IMR-90 (cell line): ENCODE results near the gene SIAH2. TPM values are rescaled to one million over a fixed set of nuclear protein-coding genes. Genes with fewer than 3 reads are reported as not detected.

Experiments
- ATAC-seq: fragments of 200-7000 bp; cut with Tn5 transposase; 2 replicates; pipeline ENCODE4 v1.9.1; 2020; ENCODE audit warnings: low read depth, mild to moderate bottlenecking, moderate library complexity
- BruUV-seq: library from RNA; stranded (reverse); fragments of 400-500 nt; replicated peaks from 2 replicates; lab custom pipeline; 2021; lab: Mats Ljungman, UMichigan
- CTCF ChIA-PET: fragments of 300-600 bp; formaldehyde crosslinking; extraction: SDS; loops from one replicate; lab custom pipeline; 2021; ENCODE audit warnings: antibody characterized with exemption; lab: Yijun Ruan, JAX
- POLR2A ChIA-PET: fragments of 300-600 bp; sonication (Branson Sonifier 250); formaldehyde crosslinking; loops from one replicate; lab custom pipeline; 2022; ENCODE audit warnings: antibody characterized with exemption; ENCODE audit not compliant: unreplicated experiment; lab: Charles Lee
- DNase-seq: peaks from one replicate; pipeline ENCODE4 v3.0.0; 2013
- H2AFZ ChIP-seq: replicated peaks from 2 replicates; pipeline ENCODE3; 2013; ENCODE audit warnings: low read length, mild to moderate bottlenecking; ENCODE audit not compliant: poor library complexity
- H2AK5ac ChIP-seq: 2 replicates; pipeline ENCODE4 v1.6.1; 2013; ENCODE audit warnings: low read depth, low read length, inconsistent platforms
- H2AK9ac ChIP-seq: replicated peaks from 2 replicates; pipeline ENCODE3; 2013; ENCODE audit warnings: mild to moderate bottlenecking, low read depth, low read length, moderate library complexity; ENCODE audit not compliant: poor library complexity
- H2BK120ac ChIP-seq: 2 replicates; pipeline ENCODE4 v1.6.1; 2013; ENCODE audit warnings: low read depth, low read length, inconsistent platforms
- H2BK15ac ChIP-seq: 3 replicates; pipeline ENCODE4 v1.6.1; 2013; ENCODE audit warnings: low read depth, low read length, inconsistent platforms
- H2BK20ac ChIP-seq: 2 replicates; pipeline ENCODE4 v1.6.1; 2013; ENCODE audit warnings: low read depth, mild to moderate bottlenecking, inconsistent platforms, low read length, moderate library complexity
- H2BK5ac ChIP-seq: 2 replicates; pipeline ENCODE4 v1.6.1; 2013; ENCODE audit warnings: mild to moderate bottlenecking, low read depth, low read length, inconsistent platforms; ENCODE audit not compliant: poor library complexity, severe bottlenecking
- H3K14ac ChIP-seq: replicated peaks from 2 replicates; pipeline ENCODE4 v1.6.1; 2013; ENCODE audit warnings: low read depth, low read length, inconsistent platforms
- H3K18ac ChIP-seq: 2 replicates; pipeline ENCODE4 v1.6.1; 2013; ENCODE audit warnings: low read depth, low read length, control low read depth
- H3K23ac ChIP-seq: 2 replicates; pipeline ENCODE4 v1.6.1; 2013; ENCODE audit warnings: low read depth, low read length, inconsistent platforms
- H3K27ac ChIP-seq: 2 replicates; pipeline ENCODE4 v1.5.1; 2013; ENCODE audit warnings: mild to moderate bottlenecking, control low read depth, low read length; ENCODE audit not compliant: insufficient read depth
- H3K27me3 ChIP-seq: 2 replicates; pipeline ENCODE4 v1.6.1; 2013; ENCODE audit warnings: low read length; ENCODE audit not compliant: control insufficient read depth, insufficient read depth
- H3K36me3 ChIP-seq: 2 replicates; pipeline ENCODE4 v1.6.1; 2013; ENCODE audit warnings: low read length, mixed read lengths; ENCODE audit not compliant: control insufficient read depth, insufficient read depth
- H3K4ac ChIP-seq: 2 replicates; pipeline ENCODE4 v1.6.1; 2013; ENCODE audit warnings: low read depth, low read length, inconsistent platforms
- H3K4me1 ChIP-seq: 2 replicates; pipeline ENCODE4 v1.6.1; 2013; ENCODE audit warnings: low read length, mixed read lengths; ENCODE audit not compliant: control insufficient read depth, insufficient read depth
- H3K4me2 ChIP-seq: 2 replicates; pipeline ENCODE4 v1.6.1; 2013; ENCODE audit warnings: low read depth, mild to moderate bottlenecking, control low read depth, low read length, moderate library complexity
- H3K4me3 ChIP-seq: 2 replicates; pipeline ENCODE4 v1.5.1; 2013; ENCODE audit warnings: low read depth, mild to moderate bottlenecking, control low read depth, low read length, moderate library complexity; ENCODE audit not compliant: insufficient read depth
- H3K56ac ChIP-seq: 2 replicates; pipeline ENCODE4 v1.6.1; 2013; ENCODE audit warnings: low read length, inconsistent platforms; ENCODE audit not compliant: insufficient read depth; ENCODE audit errors: extremely low read depth
- H3K79me1 ChIP-seq, 2 experiments: 2 replicates each; pipeline ENCODE4 v1.6.1; 2013; ENCODE audit warnings: low read length in 2 of 2, inconsistent platforms in 1 of 2, low read depth in 1 of 2
- H3K9ac ChIP-seq: 2 replicates; pipeline ENCODE4 v1.6.1; 2013; ENCODE audit warnings: low read depth, low read length, control low read depth
- H3K9me1 ChIP-seq: 2 replicates; pipeline ENCODE4 v1.6.1; 2013; ENCODE audit warnings: low read length, inconsistent platforms; ENCODE audit not compliant: insufficient read depth
- H3K9me3 ChIP-seq: 2 replicates; pipeline ENCODE4 v1.6.1; 2013; ENCODE audit warnings: low read length; ENCODE audit not compliant: control insufficient read depth, insufficient read depth
- H4K20me1 ChIP-seq: 2 replicates; pipeline ENCODE4 v1.6.1; 2013; ENCODE audit warnings: low read length, inconsistent platforms; ENCODE audit not compliant: insufficient read depth
- H4K5ac ChIP-seq: 2 replicates; pipeline ENCODE4 v1.6.1; 2013; ENCODE audit warnings: mild to moderate bottlenecking, low read depth, low read length, control low read depth
- H4K8ac ChIP-seq, 2 experiments: 2 replicates each; pipeline ENCODE4 v1.6.1; 2013; ENCODE audit warnings: low read depth in 2 of 2, low read length in 2 of 2, control low read depth in 1 of 2, inconsistent platforms in 1 of 2
- H4K91ac ChIP-seq: 2 replicates; pipeline ENCODE4 v1.6.1; 2013; ENCODE audit warnings: low read depth, low read length, inconsistent platforms; ENCODE audit not compliant: insufficient read depth
- CHD1 ChIP-seq: IDR thresholded peaks from 2 replicates; pipeline ENCODE4 v1.6.1; 2012; ENCODE audit warnings: low read depth, low read length, improper control_type of control experiment
- CTCF ChIP-seq: conservative IDR thresholded peaks from 2 replicates; pipeline ENCODE4 v1.5.1; 2012; ENCODE audit warnings: mild to moderate bottlenecking, low read depth, low read length, improper control_type of control experiment
- FOS ChIP-seq: fragments of 150-350 bp; IDR thresholded peaks from 2 replicates; pipeline ENCODE4 v1.6.1; 2016; ENCODE audit warnings: low read depth, low read length
- MAFK ChIP-seq: IDR thresholded peaks from 2 replicates; pipeline ENCODE4 v1.6.1; 2012; ENCODE audit warnings: low read depth, low read length, improper control_type of control experiment
- NFE2L2 ChIP-seq: fragments of 150-350 bp; IDR thresholded peaks from 2 replicates; pipeline ENCODE4 v1.6.1; 2016; ENCODE audit warnings: low read depth, mild to moderate bottlenecking, low read length
- POLR2A ChIP-seq: IDR thresholded peaks from 2 replicates; pipeline ENCODE4 v1.6.1; 2012; ENCODE audit warnings: mild to moderate bottlenecking, low read depth, low read length
- RAD21 ChIP-seq: IDR thresholded peaks from 2 replicates; pipeline ENCODE4 v1.6.1; 2012; ENCODE audit warnings: low read length, improper control_type of control experiment
- RCOR1 ChIP-seq: IDR thresholded peaks from 2 replicates; pipeline ENCODE4 v1.6.1; 2012; ENCODE audit warnings: mild to moderate bottlenecking, low read length, improper control_type of control experiment; ENCODE audit not compliant: insufficient replicate concordance
- RFX5 ChIP-seq: IDR thresholded peaks from 2 replicates; pipeline ENCODE4 v1.8.0; 2012; ENCODE audit warnings: low read depth, mild to moderate bottlenecking, low read length, moderate library complexity
- SMC3 ChIP-seq: fragments of 150-350 bp; IDR thresholded peaks from 2 replicates; pipeline ENCODE4 v1.6.1; 2016; ENCODE audit warnings: low read depth, mild to moderate bottlenecking, antibody characterized with exemption, low read length, moderate library complexity
- USF2 ChIP-seq: fragments of 150-350 bp; IDR thresholded peaks from 2 replicates; pipeline ENCODE4 v1.6.1; 2017; ENCODE audit warnings: mild to moderate bottlenecking, antibody characterized with exemption, low read length, low read depth
- WGBS, 2 experiments: methylation state at CpG; one replicate each; pipeline versions ENCODE4 v1.1.5 to v1.1.7; 2013; ENCODE audit warnings: missing lambda C conversion rate in 2 of 2; ENCODE audit not compliant: insufficient read length in 1 of 2; ENCODE audit errors: extremely low coverage in 2 of 2; 5-methylcytosine and 5-hydroxymethylcytosine counted together
- dilution Hi-C: fragments of 300-500 bp; cut with HindIII; formaldehyde crosslinking; loops from one replicate; pipeline ENCODE4 v1.14.3; 2018; ENCODE audit warnings: low sequenced_read_pairs; ENCODE audit not compliant: unreplicated experiment
- in situ Hi-C: fragments of 300-500 bp; cut with MboI; formaldehyde crosslinking; loops from 3 replicates; pipeline ENCODE4 v1.14.3; 2019; ENCODE audit warnings: low sequenced_read_pairs, inconsistent platforms, mixed read lengths
- intact Hi-C: fragments of 100-400 bp; cut with micrococcal nuclease; formaldehyde crosslinking; loops from 2 replicates; pipeline ENCODE4 v1.10.0; 2022
- polyA plus RNA-seq, 3 experiments: library from polyadenylated mRNA; depleted of rRNA; stranded (reverse); fragments of >200 nt; gene quantifications; 2 replicates each; pipeline ENCODE4 v1.2.3, GENCODE V29; 2012; ENCODE audit warnings: low replicate concordance in 1 of 3
- total RNA-seq: library from RNA; depleted of rRNA; stranded (reverse); fragments of >200 nt; gene quantifications from 2 replicates; pipeline ENCODE4 v1.2.3, GENCODE V29; 2012

Gene SIAH2
- total and polyA plus RNA-seq, 2 of the 4 experiments (the other 2 are of a cell fraction), result 24.7 to 61.8 TPM

GRCh38 chr3:150739877-150740645 is 22.9 kb downstream of the SIAH2 start:
- no peak overlapping the region for H3K4me3 ChIP-seq
- intact Hi-C loops, result no loop called here
- no peak overlapping the region for H3K27ac ChIP-seq
- dilution Hi-C loops, result no loop called here
- no peak for ATAC-seq
- CTCF ChIA-PET, result no interaction called here
- H3K18ac ChIP-seq, result no peak overlapping the region
- H3K27me3 ChIP-seq, result no peaks in the 10 kb centered on the region
- no peak overlapping the region for H2BK15ac ChIP-seq
- no peak for DNase-seq
- no peak overlapping the region for H4K8ac ChIP-seq
- H2BK5ac ChIP-seq, result no peak overlapping the region
- H4K5ac ChIP-seq, result no peak overlapping the region
- no peak overlapping the region for H3K56ac ChIP-seq
- peaks cover 20% of the 10 kb centered on the region for H3K9me1 ChIP-seq
- H3K9ac ChIP-seq, result no peak overlapping the region
- H2AK5ac ChIP-seq, result no peak overlapping the region
- H3K14ac ChIP-seq, result no peak overlapping the region
- peaks cover 31 to 66% of the 10 kb centered on the region in 2 experiments for H3K79me1 ChIP-seq
- H4K20me1 ChIP-seq, result peaks cover 47% of the 10 kb centered on the region; the same call in 1 of the 2 replicates
- in situ Hi-C loops, result no loop called here
- no TSS peak for BruUV-seq
- no peak overlapping the region for H2AFZ ChIP-seq
- H2AK9ac ChIP-seq, result no peak overlapping the region
- WGBS, 2 experiments, result no CpG with 5 or more reads among the region's 8 CpGs
- peaks cover 18% of the 10 kb centered on the region for H3K36me3 ChIP-seq
- no peak for TF ChIP-seq FOS
- no peak for TF ChIP-seq RFX5
- no peak for TF ChIP-seq USF2
- TF ChIP-seq RCOR1, result no peak
- no peak for TF ChIP-seq NFE2L2
- no peak for TF ChIP-seq MAFK
- TF ChIP-seq SMC3, result no peak
- TF ChIP-seq POLR2A, result no peak
- no peak for TF ChIP-seq CTCF
- no peak for TF ChIP-seq CHD1
- TF ChIP-seq RAD21, result no peak
- POLR2A ChIA-PET, result no interaction called here
- no peaks in the 10 kb centered on the region for H3K9me3 ChIP-seq
- no peak overlapping the region for H3K4ac ChIP-seq
- no peak overlapping the region for H2BK120ac ChIP-seq
- H3K4me2 ChIP-seq, result no peak overlapping the region
- H2BK20ac ChIP-seq, result no peak overlapping the region
- H4K91ac ChIP-seq, result no peak overlapping the region
- H3K23ac ChIP-seq, result no peak overlapping the region
- peaks cover 9% of the 10 kb centered on the region for H3K4me1 ChIP-seq
